ENCODE results near the gene ZP1. TPM values are rescaled to one million over a fixed set of nuclear protein-coding genes. Genes with fewer than 3 reads are reported as not detected.
A peak's percentile ranks its signal among the peaks of the same experiment; 100 is the strongest.

The ZP1 gene
- total RNA-seq, 2 experiments from 2014 or later: not detected

- H3K27ac Mint-ChIP-seq: peak overlapping the region; percentile 55
Measured at GRCh38 chr11:60844045-60844869, 23.1 kb upstream of the ZP1 start.

GRCh38 chr11:60844870-60845221, 22.5 kb upstream of the ZP1 start:
- intact Hi-C loops (cut with micrococcal nuclease): no loop called here
- TF ChIP-seq CTCF (IDR thresholded peaks at IDR 0.05): no peak
- peaks cover 46% of the 10 kb centered on the region for H3K36me3 Mint-ChIP-seq (ENCODE audit: low read depth)
- ATAC-seq (no peak), DNase-seq (no peak)
- ChIA-PET CTCF (interaction anchor here (2.7 to 4.5 kb wide), 2 partner anchors 43 to 55 kb away, joined by 14 to 18 read pairs; no protein-coding TSS in a partner anchor), POLR2A (interaction anchor here (0.6 to 1.0 kb wide), 3 partner anchors 53 to 526 kb away, joined by 3 read pairs; partner anchors contain the start of gene PRPF19)
- peak overlapping the region; percentile 55 for H3K27ac Mint-ChIP-seq
- no peaks in the 10 kb centered on the region for H3K27me3 Mint-ChIP-seq
- no peaks in the 10 kb centered on the region for H3K9me3 Mint-ChIP-seq
- H3K4me1 Mint-ChIP-seq (ENCODE audit: low read depth): peaks cover 36% of the 10 kb centered on the region
- H3K4me3 Mint-ChIP-seq: peak overlapping the region; percentile 75

More at GRCh38 chr11:60844045-60844869, 23.1 kb upstream of the ZP1 start:
- ATAC-seq: no peak
- Mint-ChIP-seq H3K4me1 (ENCODE audit: low read depth) (peaks cover 36% of the 10 kb centered on the region), H3K4me3 (peak overlapping the region; percentile 75), H3K9me3 (no peaks in the 10 kb centered on the region), H3K27me3 (no peaks in the 10 kb centered on the region), H3K36me3 (ENCODE audit: low read depth) (peaks cover 46% of the 10 kb centered on the region)
- intact Hi-C loops (cut with micrococcal nuclease): no loop called here
- POLR2A ChIA-PET: interaction anchor here (0.6 to 3.5 kb wide), 5 partner anchors 27 to 527 kb away, joined by 3 to 23 read pairs (median 3); partner anchors contain the start of genes PRPF19 and TMEM109
- CTCF ChIA-PET: interaction anchor here (2.7 to 5.2 kb wide), 3 partner anchors 13 to 55 kb away, joined by 14 to 51 read pairs (median 18); no protein-coding TSS in a partner anchor
- TF ChIP-seq CTCF (IDR thresholded peaks at IDR 0.05): no peak
- no peak for DNase-seq

- Mint-ChIP-seq H3K27ac (peak overlapping the region; percentile 5), H3K27me3 (no peaks in the 10 kb centered on the region), H3K4me3 (peak overlapping the region; percentile 75), H3K36me3 (ENCODE audit: low read depth) (peaks cover 48% of the 10 kb centered on the region), H3K9me3 (no peaks in the 10 kb centered on the region), H3K4me1 (ENCODE audit: low read depth) (peaks cover 36% of the 10 kb centered on the region)
- TF ChIP-seq CTCF (IDR thresholded peaks at IDR 0.05): no peak
- DNase-seq (no peak), ATAC-seq (no peak)
- CTCF ChIA-PET: interaction anchor here (4.5 kb wide), 1 partner anchor 54 kb away, joined by 18 read pairs; no protein-coding TSS in a partner anchor
- POLR2A ChIA-PET: interaction anchor here (0.6 to 1.0 kb wide), 3 partner anchors 52 to 526 kb away, joined by 3 read pairs; partner anchors contain the start of gene PRPF19
- intact Hi-C loops (cut with micrococcal nuclease): no loop called here
Measured at GRCh38 chr11:60845338-60845737, 22.0 kb upstream of the ZP1 start.

GRCh38 chr11:60847281-60847680, 20.1 kb upstream of the ZP1 start:
- no peak for ATAC-seq
- DNase-seq: no peak
- no peak overlapping the region for H3K27ac Mint-ChIP-seq
- H3K27me3 Mint-ChIP-seq: no peaks in the 10 kb centered on the region
- H3K9me3 Mint-ChIP-seq: no peaks in the 10 kb centered on the region
- ChIA-PET CTCF (interaction anchor here (3.0 kb wide), 1 partner anchor 16 kb away, joined by 14 read pairs; no protein-coding TSS in a partner anchor), POLR2A (interaction anchor here (1.0 to 1.5 kb wide), 2 partner anchors 9 to 49 kb away, joined by 3 read pairs; partner anchors contain the start of gene PTGDR2)
- H3K36me3 Mint-ChIP-seq (ENCODE audit: low read depth): peaks cover 64% of the 10 kb centered on the region
- no peak for TF ChIP-seq CTCF (IDR thresholded peaks at IDR 0.05)
- peaks cover 27% of the 10 kb centered on the region for H3K4me1 Mint-ChIP-seq (ENCODE audit: low read depth)
- no peak overlapping the region for H3K4me3 Mint-ChIP-seq
- intact Hi-C loops (cut with micrococcal nuclease): no loop called here

GRCh38 chr11:60847896-60848295, 19.4 kb upstream of the ZP1 start:
- intact Hi-C loops (cut with micrococcal nuclease): no loop called here
- ChIA-PET CTCF (interaction anchor here (3.0 kb wide), 1 partner anchor 17 kb away, joined by 14 read pairs; no protein-coding TSS in a partner anchor), POLR2A (no interaction called here)
- no peak overlapping the region for H3K4me3 Mint-ChIP-seq
- no peak for ATAC-seq
- DNase-seq: no peak
- H3K9me3 Mint-ChIP-seq: no peaks in the 10 kb centered on the region
- H3K27ac Mint-ChIP-seq: no peak overlapping the region
- H3K36me3 Mint-ChIP-seq (ENCODE audit: low read depth): peaks cover 61% of the 10 kb centered on the region
- peaks cover 27% of the 10 kb centered on the region for H3K4me1 Mint-ChIP-seq (ENCODE audit: low read depth)
- H3K27me3 Mint-ChIP-seq: no peaks in the 10 kb centered on the region
- no peak for TF ChIP-seq CTCF (IDR thresholded peaks at IDR 0.05)

Data from activated CD8-positive, alpha-beta T cell treated with anti-CD3 and anti-CD28 coated beads for 36 hours (primary cell).